ENCODE results near the gene SMIM44.
A peak's percentile ranks its signal among the peaks of the same experiment; 100 is the strongest.
"Not testable (repeated sequence)": the region's sequence is repeated elsewhere in the genome, so short reads cannot be mapped to it uniquely, and the experiment has no call there.

SMIM44 gene

DNA sequence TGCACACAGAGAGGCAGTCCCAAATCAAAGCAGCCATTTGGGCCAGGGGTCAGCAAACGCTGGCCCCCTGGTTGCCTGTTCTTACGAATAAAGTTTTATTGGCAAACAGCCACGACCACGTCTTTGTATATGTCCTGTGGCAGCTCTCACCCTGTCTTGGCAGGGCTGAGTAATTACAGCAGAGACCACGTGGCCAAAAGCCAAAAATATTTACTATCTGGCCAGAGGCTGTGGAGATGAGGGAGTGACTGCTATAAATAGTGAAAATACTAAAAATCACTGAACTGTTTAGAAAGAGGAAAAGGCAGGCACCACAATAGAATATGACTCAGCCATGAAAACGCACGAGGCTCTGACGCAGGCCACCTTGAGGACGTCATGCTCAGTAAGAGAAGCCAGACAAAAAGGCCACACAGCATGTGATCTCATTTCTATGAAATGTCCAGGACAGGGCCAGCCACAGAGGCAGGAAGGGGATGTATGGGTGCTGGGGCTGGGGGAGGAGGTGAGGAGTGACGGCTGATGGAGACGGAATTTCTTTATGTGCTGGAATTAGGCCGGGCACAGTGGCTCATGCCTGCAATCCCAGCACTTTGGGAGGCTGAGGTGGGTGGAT is 32.3 kb downstream of the SMIM44 start:
- ATAC-seq: peak; percentile 93
- TF ChIP-seq, protein P1, sequence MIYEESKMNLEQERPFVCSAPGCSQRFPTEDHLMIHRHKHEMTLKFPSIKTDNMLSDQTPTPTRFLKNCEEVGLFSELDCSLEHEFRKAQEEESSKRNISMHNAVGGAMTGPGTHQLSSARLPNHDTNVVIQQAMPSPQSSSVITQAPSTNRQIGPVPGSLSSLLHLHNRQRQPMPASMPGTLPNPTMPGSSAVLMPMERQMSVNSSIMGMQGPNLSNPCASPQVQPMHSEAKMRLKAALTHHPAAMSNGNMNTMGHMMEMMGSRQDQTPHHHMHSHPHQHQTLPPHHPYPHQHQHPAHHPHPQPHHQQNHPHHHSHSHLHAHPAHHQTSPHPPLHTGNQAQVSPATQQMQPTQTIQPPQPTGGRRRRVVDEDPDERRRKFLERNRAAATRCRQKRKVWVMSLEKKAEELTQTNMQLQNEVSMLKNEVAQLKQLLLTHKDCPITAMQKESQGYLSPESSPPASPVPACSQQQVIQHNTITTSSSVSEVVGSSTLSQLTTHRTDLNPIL (CRISPR knock-in tag; IDR thresholded peaks at IDR 0.05; ENCODE audit: low read depth): peak; percentile 78
- TF ChIP-seq ZNF8 (CRISPR knock-in tag; IDR thresholded peaks at IDR 0.05): no peak
- peak; percentile 15; the same call in 1 of the 2 replicates for TF ChIP-seq ZC3H10 (CRISPR knock-in tag; IDR thresholded peaks at IDR 0.05)

DNA sequence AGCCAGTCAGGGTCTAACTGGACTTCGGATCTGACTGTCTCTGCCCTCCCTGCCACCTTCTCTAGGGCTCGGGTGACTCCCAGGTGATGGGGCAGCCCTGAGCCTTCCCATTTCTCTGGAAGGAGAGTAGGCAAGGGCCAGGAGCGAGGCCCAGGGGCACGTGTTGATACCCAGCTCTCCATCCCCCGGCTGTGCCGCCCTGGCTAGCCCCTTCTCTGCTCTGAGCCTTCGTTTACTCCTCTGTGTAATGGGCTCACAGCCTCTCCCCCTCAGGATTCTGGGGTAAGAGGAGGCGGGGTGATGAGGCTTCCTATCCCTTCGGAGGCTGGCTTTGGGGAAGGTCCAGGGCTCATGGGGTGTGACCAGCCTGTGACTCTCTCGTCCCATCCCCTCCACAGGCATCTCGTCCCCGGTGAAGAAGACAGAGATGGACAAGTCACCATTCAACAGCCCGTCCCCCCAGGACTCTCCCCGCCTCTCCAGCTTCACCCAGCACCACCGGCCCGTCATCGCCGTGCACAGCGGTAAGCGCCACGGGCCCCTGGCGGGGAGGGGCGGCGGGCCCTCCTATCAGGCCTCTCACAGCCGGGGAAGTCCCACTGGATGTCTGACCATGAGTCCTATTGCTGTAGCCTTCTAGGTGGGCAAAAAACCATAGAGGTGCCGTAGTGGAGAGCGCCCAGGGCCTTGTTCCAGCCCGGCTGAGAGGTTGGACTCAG is 34.5 kb downstream of the SMIM44 start:
- TF ChIP-seq, protein P2, sequence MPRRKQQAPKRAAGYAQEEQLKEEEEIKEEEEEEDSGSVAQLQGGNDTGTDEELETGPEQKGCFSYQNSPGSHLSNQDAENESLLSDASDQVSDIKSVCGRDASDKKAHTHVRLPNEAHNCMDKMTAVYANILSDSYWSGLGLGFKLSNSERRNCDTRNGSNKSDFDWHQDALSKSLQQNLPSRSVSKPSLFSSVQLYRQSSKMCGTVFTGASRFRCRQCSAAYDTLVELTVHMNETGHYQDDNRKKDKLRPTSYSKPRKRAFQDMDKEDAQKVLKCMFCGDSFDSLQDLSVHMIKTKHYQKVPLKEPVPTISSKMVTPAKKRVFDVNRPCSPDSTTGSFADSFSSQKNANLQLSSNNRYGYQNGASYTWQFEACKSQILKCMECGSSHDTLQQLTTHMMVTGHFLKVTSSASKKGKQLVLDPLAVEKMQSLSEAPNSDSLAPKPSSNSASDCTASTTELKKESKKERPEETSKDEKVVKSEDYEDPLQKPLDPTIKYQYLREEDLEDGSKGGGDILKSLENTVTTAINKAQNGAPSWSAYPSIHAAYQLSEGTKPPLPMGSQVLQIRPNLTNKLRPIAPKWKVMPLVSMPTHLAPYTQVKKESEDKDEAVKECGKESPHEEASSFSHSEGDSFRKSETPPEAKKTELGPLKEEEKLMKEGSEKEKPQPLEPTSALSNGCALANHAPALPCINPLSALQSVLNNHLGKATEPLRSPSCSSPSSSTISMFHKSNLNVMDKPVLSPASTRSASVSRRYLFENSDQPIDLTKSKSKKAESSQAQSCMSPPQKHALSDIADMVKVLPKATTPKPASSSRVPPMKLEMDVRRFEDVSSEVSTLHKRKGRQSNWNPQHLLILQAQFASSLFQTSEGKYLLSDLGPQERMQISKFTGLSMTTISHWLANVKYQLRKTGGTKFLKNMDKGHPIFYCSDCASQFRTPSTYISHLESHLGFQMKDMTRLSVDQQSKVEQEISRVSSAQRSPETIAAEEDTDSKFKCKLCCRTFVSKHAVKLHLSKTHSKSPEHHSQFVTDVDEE (CRISPR knock-in tag; IDR thresholded peaks at IDR 0.05): no peak
- TF ChIP-seq ZNF8 (CRISPR knock-in tag; IDR thresholded peaks at IDR 0.05) (no peak), ESRRG (CRISPR knock-in tag; IDR thresholded peaks at IDR 0.05) (no peak), ARNTL (CRISPR knock-in tag; IDR thresholded peaks at IDR 0.05; ENCODE audit: borderline replicate concordance, low read depth) (no peak), GLIS3 (CRISPR knock-in tag; IDR thresholded peaks at IDR 0.05) (no peak), ZFP3 (CRISPR knock-in tag; IDR thresholded peaks at IDR 0.05) (no peak), RARB (CRISPR knock-in tag; IDR thresholded peaks at IDR 0.05) (no peak), TOX (CRISPR knock-in tag; IDR thresholded peaks at IDR 0.05; ENCODE audit: borderline replicate concordance) (no peak)
- TF ChIP-seq, protein P3, sequence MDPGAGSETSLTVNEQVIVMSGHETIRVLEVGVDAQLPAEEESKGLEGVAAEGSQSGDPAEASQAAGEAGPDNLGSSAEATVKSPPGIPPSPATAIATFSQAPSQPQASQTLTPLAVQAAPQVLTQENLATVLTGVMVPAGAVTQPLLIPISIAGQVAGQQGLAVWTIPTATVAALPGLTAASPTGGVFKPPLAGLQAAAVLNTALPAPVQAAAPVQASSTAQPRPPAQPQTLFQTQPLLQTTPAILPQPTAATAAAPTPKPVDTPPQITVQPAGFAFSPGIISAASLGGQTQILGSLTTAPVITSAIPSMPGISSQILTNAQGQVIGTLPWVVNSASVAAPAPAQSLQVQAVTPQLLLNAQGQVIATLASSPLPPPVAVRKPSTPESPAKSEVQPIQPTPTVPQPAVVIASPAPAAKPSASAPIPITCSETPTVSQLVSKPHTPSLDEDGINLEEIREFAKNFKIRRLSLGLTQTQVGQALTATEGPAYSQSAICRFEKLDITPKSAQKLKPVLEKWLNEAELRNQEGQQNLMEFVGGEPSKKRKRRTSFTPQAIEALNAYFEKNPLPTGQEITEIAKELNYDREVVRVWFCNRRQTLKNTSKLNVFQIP (CRISPR knock-in tag; IDR thresholded peaks at IDR 0.05; ENCODE audit: borderline replicate concordance, low read depth): no peak
- TF ChIP-seq, protein P4, sequence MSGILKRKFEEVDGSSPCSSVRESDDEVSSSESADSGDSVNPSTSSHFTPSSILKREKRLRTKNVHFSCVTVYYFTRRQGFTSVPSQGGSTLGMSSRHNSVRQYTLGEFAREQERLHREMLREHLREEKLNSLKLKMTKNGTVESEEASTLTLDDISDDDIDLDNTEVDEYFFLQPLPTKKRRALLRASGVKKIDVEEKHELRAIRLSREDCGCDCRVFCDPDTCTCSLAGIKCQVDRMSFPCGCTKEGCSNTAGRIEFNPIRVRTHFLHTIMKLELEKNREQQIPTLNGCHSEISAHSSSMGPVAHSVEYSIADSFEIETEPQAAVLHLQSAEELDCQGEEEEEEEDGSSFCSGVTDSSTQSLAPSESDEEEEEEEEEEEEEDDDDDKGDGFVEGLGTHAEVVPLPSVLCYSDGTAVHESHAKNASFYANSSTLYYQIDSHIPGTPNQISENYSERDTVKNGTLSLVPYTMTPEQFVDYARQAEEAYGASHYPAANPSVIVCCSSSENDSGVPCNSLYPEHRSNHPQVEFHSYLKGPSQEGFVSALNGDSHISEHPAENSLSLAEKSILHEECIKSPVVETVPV (CRISPR knock-in tag; IDR thresholded peaks at IDR 0.05): no peak
- TF ChIP-seq, protein P1 (CRISPR knock-in tag; IDR thresholded peaks at IDR 0.05; ENCODE audit: low read depth): no peak
- ATAC-seq: no peak

DNA sequence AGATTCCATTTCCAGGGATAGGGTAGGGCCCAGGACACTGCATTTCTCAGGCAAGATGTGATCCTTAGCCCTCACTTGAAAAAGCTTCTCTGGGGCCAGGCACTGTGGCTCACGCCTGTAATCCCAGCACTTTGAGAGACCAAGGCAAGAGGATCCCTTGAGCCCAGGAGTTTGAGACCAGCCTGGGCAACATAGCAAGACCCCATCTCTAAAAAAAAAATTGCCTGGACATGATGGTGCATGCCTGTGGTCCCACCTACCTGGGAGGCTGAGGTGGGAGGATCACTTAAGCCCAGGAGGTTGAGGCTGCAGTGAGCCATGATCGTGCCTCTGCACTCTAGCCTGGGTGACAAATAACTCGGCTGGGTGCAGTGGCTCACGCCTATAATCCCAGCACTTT is 36.6 kb downstream of the SMIM44 start:
- not testable (repeated sequence) for ATAC-seq

DNA sequence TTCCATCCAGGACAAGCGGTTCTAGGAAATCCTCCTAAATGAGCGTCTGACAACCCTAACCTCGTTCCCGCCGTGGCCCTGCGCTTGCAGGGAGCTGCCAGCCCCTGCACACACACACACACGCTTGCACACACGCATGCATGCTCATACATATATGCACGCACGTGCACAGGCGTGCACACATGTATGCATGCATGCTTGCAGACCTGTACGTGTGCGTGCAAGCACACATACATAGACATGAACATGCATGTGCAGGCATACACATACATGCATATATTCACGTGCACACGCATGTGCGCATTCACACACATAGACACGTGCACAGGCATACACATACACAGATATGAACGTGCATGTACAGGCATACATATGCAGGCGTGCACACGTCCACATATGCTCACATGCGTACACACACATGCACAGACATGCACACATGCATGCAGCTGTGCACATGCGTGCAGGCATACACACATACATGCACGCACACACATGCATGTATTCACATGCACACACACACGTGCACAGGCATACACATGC is 38.5 kb downstream of the SMIM44 start:
- ATAC-seq: no peak
- TF ChIP-seq OSR1 (CRISPR knock-in tag; IDR thresholded peaks at IDR 0.05): no peak
- TF ChIP-seq RARB (CRISPR knock-in tag; IDR thresholded peaks at IDR 0.05): no peak
- no peak for TF ChIP-seq SNAI2 (CRISPR knock-in tag; IDR thresholded peaks at IDR 0.05)
- TF ChIP-seq, protein P4 (CRISPR knock-in tag; IDR thresholded peaks at IDR 0.05): no peak
- no peak for TF ChIP-seq ZNF8 (CRISPR knock-in tag; IDR thresholded peaks at IDR 0.05)
- no peak for TF ChIP-seq GLIS3 (CRISPR knock-in tag; IDR thresholded peaks at IDR 0.05)
- TF ChIP-seq ZNF70 (CRISPR knock-in tag; IDR thresholded peaks at IDR 0.05): no peak
- TF ChIP-seq BACH2 (CRISPR knock-in tag; IDR thresholded peaks at IDR 0.05; ENCODE audit: borderline replicate concordance): no peak
- TF ChIP-seq, protein P5, sequence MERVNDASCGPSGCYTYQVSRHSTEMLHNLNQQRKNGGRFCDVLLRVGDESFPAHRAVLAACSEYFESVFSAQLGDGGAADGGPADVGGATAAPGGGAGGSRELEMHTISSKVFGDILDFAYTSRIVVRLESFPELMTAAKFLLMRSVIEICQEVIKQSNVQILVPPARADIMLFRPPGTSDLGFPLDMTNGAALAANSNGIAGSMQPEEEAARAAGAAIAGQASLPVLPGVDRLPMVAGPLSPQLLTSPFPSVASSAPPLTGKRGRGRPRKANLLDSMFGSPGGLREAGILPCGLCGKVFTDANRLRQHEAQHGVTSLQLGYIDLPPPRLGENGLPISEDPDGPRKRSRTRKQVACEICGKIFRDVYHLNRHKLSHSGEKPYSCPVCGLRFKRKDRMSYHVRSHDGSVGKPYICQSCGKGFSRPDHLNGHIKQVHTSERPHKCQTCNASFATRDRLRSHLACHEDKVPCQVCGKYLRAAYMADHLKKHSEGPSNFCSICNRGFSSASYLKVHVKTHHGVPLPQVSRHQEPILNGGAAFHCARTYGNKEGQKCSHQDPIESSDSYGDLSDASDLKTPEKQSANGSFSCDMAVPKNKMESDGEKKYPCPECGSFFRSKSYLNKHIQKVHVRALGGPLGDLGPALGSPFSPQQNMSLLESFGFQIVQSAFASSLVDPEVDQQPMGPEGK (CRISPR knock-in tag; IDR thresholded peaks at IDR 0.05; ENCODE audit: borderline replicate concordance): no peak
- TF ChIP-seq, protein P2 (CRISPR knock-in tag; IDR thresholded peaks at IDR 0.05): no peak
- no peak for TF ChIP-seq ZC3H10 (CRISPR knock-in tag; IDR thresholded peaks at IDR 0.05)
- TF ChIP-seq TCF4 (CRISPR knock-in tag; IDR thresholded peaks at IDR 0.05; ENCODE audit: borderline replicate concordance): no peak

All from SK-N-SH treated with all-trans-retinoic acid at 6 μM for 48 hours (cell line).